ENCODE measurements around the gene STEAP2.

DNA sequence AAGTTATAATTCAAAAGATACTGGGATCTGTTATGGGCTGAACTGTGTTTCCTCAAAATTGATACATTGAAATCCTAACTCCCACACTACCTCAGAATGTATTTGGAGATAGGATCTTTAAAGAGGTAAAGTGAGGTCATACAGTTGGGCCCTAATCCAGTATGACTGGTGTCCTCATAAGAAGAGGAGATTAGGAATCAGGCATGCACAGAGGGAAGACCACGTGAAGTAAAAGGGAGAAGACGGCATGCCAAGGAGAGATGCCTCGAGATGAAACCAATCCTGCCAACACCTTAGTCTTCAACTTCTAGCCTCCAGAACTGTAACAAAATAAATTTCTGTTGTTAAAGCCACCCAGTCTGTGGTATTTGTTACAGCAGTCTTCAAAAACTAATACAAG, 27.5 kb downstream of the STEAP2 start:
- TF ChIP-seq POLR2A (IDR thresholded peaks at IDR 0.05), result no peak
- TF ChIP-seq, protein P1, sequence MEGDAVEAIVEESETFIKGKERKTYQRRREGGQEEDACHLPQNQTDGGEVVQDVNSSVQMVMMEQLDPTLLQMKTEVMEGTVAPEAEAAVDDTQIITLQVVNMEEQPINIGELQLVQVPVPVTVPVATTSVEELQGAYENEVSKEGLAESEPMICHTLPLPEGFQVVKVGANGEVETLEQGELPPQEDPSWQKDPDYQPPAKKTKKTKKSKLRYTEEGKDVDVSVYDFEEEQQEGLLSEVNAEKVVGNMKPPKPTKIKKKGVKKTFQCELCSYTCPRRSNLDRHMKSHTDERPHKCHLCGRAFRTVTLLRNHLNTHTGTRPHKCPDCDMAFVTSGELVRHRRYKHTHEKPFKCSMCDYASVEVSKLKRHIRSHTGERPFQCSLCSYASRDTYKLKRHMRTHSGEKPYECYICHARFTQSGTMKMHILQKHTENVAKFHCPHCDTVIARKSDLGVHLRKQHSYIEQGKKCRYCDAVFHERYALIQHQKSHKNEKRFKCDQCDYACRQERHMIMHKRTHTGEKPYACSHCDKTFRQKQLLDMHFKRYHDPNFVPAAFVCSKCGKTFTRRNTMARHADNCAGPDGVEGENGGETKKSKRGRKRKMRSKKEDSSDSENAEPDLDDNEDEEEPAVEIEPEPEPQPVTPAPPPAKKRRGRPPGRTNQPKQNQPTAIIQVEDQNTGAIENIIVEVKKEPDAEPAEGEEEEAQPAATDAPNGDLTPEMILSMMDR (IDR thresholded peaks at IDR 0.05 in 4 of 5, conservative IDR thresholded peaks at IDR 0.05 in 1 of 5), result no peak
